Measurements from ENCODE around the gene CHGA.
A peak's percentile ranks its signal among the peaks of the same experiment; 100 is the strongest.

CHGA gene

GRCh38 chr14:92930737-92931602 lies 8.0 kb downstream of the CHGA start:
- DNase-seq (ENCODE audit: low spot score), result peak; percentile 81

GRCh38 chr14:92931681-92932447 lies 8.9 kb downstream of the CHGA start:
- DNase-seq (ENCODE audit: low spot score), result no peak

- DNase-seq (ENCODE audit: low spot score), result no peak
These were observed 9.8 kb downstream of the CHGA start for GRCh38 chr14:92932448-92933395.

GRCh38 chr14:92933481-92933880 lies 10.5 kb downstream of the CHGA start:
- DNase-seq (ENCODE audit: low spot score), result no peak

GRCh38 chr14:92934196-92935085 lies 11.5 kb downstream of the CHGA start:
- no peak for DNase-seq (ENCODE audit: low spot score)

- no peak for DNase-seq (ENCODE audit: low spot score)
These were observed 12.5 kb downstream of the CHGA start for GRCh38 chr14:92935446-92935845.

- DNase-seq (ENCODE audit: low spot score), result no peak
These were observed 13.1 kb downstream of the CHGA start for GRCh38 chr14:92936085-92936484.

- DNase-seq (ENCODE audit: low spot score), result no peak
These were observed 14.3 kb downstream of the CHGA start for GRCh38 chr14:92937051-92937937.

- DNase-seq (ENCODE audit: low spot score), result no peak
These were observed 15.4 kb downstream of the CHGA start for GRCh38 chr14:92938235-92938875.

- DNase-seq (ENCODE audit: low spot score), result no peak
These were observed 16.1 kb downstream of the CHGA start for GRCh38 chr14:92938890-92939671.

GRCh38 chr14:92939699-92940098 lies 16.7 kb downstream of the CHGA start:
- DNase-seq (ENCODE audit: low spot score), result no peak

GRCh38 chr14:92940543-92940942 lies 17.6 kb downstream of the CHGA start:
- no peak for DNase-seq (ENCODE audit: low spot score)

GRCh38 chr14:92941531-92941930 lies 18.6 kb downstream of the CHGA start:
- DNase-seq (ENCODE audit: low spot score), result no peak

GRCh38 chr14:92942136-92942535 lies 19.2 kb downstream of the CHGA start:
- DNase-seq (ENCODE audit: low spot score), result no peak

GRCh38 chr14:92942576-92942975 lies 19.6 kb downstream of the CHGA start:
- no peak for DNase-seq (ENCODE audit: low spot score)

GRCh38 chr14:92942976-92943710 lies 20.2 kb downstream of the CHGA start:
- DNase-seq (ENCODE audit: low spot score), result no peak

GRCh38 chr14:92943855-92944570 lies 21.1 kb downstream of the CHGA start:
- no peak for DNase-seq (ENCODE audit: low spot score)
